GM19351 (cell line): ENCODE data around the gene PCGF2.
A peak's percentile ranks its signal among the peaks of the same experiment; 100 is the strongest.
"Not testable (repeated sequence)": the region's sequence is repeated elsewhere in the genome, so short reads cannot be mapped to it uniquely, and the experiment has no call there.

Source experiments
- ATAC-seq: cut with Tn5 transposase; IDR thresholded peaks from one replicate; pipeline ENCODE4 v1.9.1; 2021; ENCODE audit warnings: mild to moderate bottlenecking, moderate library complexity; ENCODE audit not compliant: unreplicated experiment

Gene PCGF2

GRCh38 chr17:38748149-38748891 is at the start of gene PCGF2:
Gene PCGF2, minus strand, starts transcription at chr17:38748336. Its CDS starts 7,934 bp downstream, at chr17:38740402.
- ATAC-seq = no peak

GRCh38 chr17:38797828-38798227 is 49.7 kb upstream of the PCGF2 start:
- no peak for ATAC-seq

GRCh38 chr17:38797158-38797490 is 49.0 kb upstream of the PCGF2 start:
- no peak for ATAC-seq

- ATAC-seq = no peak
Observed at GRCh38 chr17:38796451-38797157, 48.5 kb upstream of the PCGF2 start.

- no peak for ATAC-seq
Observed at GRCh38 chr17:38794221-38794620, 46.1 kb upstream of the PCGF2 start.

GRCh38 chr17:38791162-38791561 is 43.0 kb upstream of the PCGF2 start:
- no peak for ATAC-seq

GRCh38 chr17:38790148-38790707 is 42.1 kb upstream of the PCGF2 start:
- ATAC-seq = not testable (repeated sequence)

- ATAC-seq = no peak
Observed at GRCh38 chr17:38789185-38789584, 41.0 kb upstream of the PCGF2 start.

GRCh38 chr17:38787999-38788398 is 39.9 kb upstream of the PCGF2 start:
- not testable (repeated sequence) for ATAC-seq

- ATAC-seq = no peak
Observed at GRCh38 chr17:38786372-38786771, 38.2 kb upstream of the PCGF2 start.

- ATAC-seq = no peak
Observed at GRCh38 chr17:38783227-38783626, 35.1 kb upstream of the PCGF2 start.

- ATAC-seq = no peak
Observed at GRCh38 chr17:38779965-38780752, 32.0 kb upstream of the PCGF2 start.

- no peak for ATAC-seq
Observed at GRCh38 chr17:38777641-38778250, 29.6 kb upstream of the PCGF2 start.

- ATAC-seq = no peak
Observed at GRCh38 chr17:38773258-38773657, 25.1 kb upstream of the PCGF2 start.

- no peak for ATAC-seq
Observed at GRCh38 chr17:38768417-38768816, 20.3 kb upstream of the PCGF2 start.

- ATAC-seq = no peak
Observed at GRCh38 chr17:38766341-38766740, 18.2 kb upstream of the PCGF2 start.

- ATAC-seq = no peak
Observed at GRCh38 chr17:38762231-38762630, 14.1 kb upstream of the PCGF2 start.

- no peak for ATAC-seq
Observed at GRCh38 chr17:38761612-38762011, 13.5 kb upstream of the PCGF2 start.

GRCh38 chr17:38753071-38753506 is 5.0 kb upstream of the PCGF2 start:
- no peak for ATAC-seq

GRCh38 chr17:38752308-38753070 is 4.4 kb upstream of the PCGF2 start, which contains the start of gene PSMB3:
Gene PSMB3, plus strand, starts transcription at chr17:38752741. Its CDS starts 86 bp downstream, at chr17:38752827.
- peak; percentile 84 for ATAC-seq
